ENCODE data around the gene DGLUCY. TPM values are rescaled to one million over a fixed set of nuclear protein-coding genes. Genes with fewer than 3 reads are reported as not detected.

Gene DGLUCY
- total and polyA plus RNA-seq, 2 of the 13 experiments (the other 11 are each of a cell fraction or from before 2014, with no cell fraction given), result 14.8 to 36.3 TPM

- TF ChIP-seq PAXIP1 (CRISPR knock-in tag; conservative IDR thresholded peaks at IDR 0.05), result 0 out of 2 replicates have a peak, but pooled peaks have one; percentile 25
- TF ChIP-seq SP5 (CRISPR knock-in tag; IDR thresholded peaks at IDR 0.05; ENCODE audit: borderline replicate concordance, low read depth), result 0 out of 2 replicates have a peak, but pooled peaks have one; percentile 23
- TF ChIP-seq ZBTB43 (CRISPR knock-in tag; conservative IDR thresholded peaks at IDR 0.05), result 0 out of 2 replicates have a peak, but pooled peaks have one; percentile 7
- TF ChIP-seq ZNF761 (CRISPR knock-in tag; conservative IDR thresholded peaks at IDR 0.05), result peak; percentile 64; the same call in 1 of the 2 replicates
- TF ChIP-seq ZNF317 (CRISPR knock-in tag; IDR thresholded peaks at IDR 0.05), result no peak
- TF ChIP-seq NR2F2 (IDR thresholded peaks at IDR 0.05; ENCODE audit: borderline replicate concordance, low read depth), result no peak
- TF ChIP-seq KAT8 (CRISPR knock-in tag; IDR thresholded peaks at IDR 0.05), result peak; percentile 54; the same call in 1 of the 2 replicates
- TF ChIP-seq KDM5B (CRISPR knock-in tag; IDR thresholded peaks at IDR 0.05; ENCODE audit: borderline replicate concordance), result no peak
- no peak for TF ChIP-seq ZBTB10 (CRISPR knock-in tag; IDR thresholded peaks at IDR 0.05; ENCODE audit: borderline replicate concordance)
- TF ChIP-seq THAP9 (CRISPR knock-in tag; IDR thresholded peaks at IDR 0.05; ENCODE audit: borderline replicate concordance), result 0 out of 2 replicates have a peak, but pooled peaks have one; percentile 9
- no peak for TF ChIP-seq NBN (conservative IDR thresholded peaks at IDR 0.05)
- TF ChIP-seq NFKBIZ (CRISPR knock-in tag; IDR thresholded peaks at IDR 0.05), result no peak
- no peak for TF ChIP-seq ZNF749 (CRISPR knock-in tag; IDR thresholded peaks at IDR 0.05; ENCODE audit: borderline replicate concordance)
These were observed 499 bp downstream of the DGLUCY start (continued) for GRCh38 chr14:91114079-91115065.

Measured in HepG2 (cell line).